Brain microvascular endothelial cell (primary cell): ENCODE results near the gene CACNG4.

ENCODE experiments used
- DNase-seq: peaks from one replicate; pipeline ENCODE4 v3.0.0-alpha.2; 2020
- H3K27ac ChIP-seq: fragments of 250-450 bp; sonication (Bioruptor Pico); 2 replicates; pipeline ENCODE4 v1.5.1; 2020; ENCODE audit warnings: mild to moderate bottlenecking, moderate library complexity
- H3K27me3 ChIP-seq: fragments of 250-450 bp; sonication (Bioruptor Pico); replicated peaks from 2 replicates; pipeline ENCODE4 v1.5.1; 2020; ENCODE audit warnings: mild to moderate bottlenecking
- H3K36me3 ChIP-seq: fragments of 250-450 bp; sonication (Bioruptor Pico); replicated peaks from 2 replicates; pipeline ENCODE4 v1.5.1; 2020; ENCODE audit warnings: mild to moderate bottlenecking
- H3K4me3 ChIP-seq: 2 replicates; pipeline ENCODE4 v1.5.1; 2011; ENCODE audit warnings: low read depth, mild to moderate bottlenecking, control low read depth, low read length, moderate library complexity
- CTCF ChIP-seq: IDR thresholded peaks from 2 replicates; pipeline ENCODE4 v1.5.1; 2011; ENCODE audit warnings: low read depth, mild to moderate bottlenecking, moderate library complexity, low read length, control low read depth, inconsistent platforms; ENCODE audit errors: missing control alignments
- in situ Hi-C: cut with HindIII; loops from 2 replicates; pipeline ENCODE4 v1.10.0; 2017; ENCODE audit warnings: low sequenced_read_pairs, low pct_ligation_motif_present

Gene CACNG4

GRCh38 chr17:66950886-66951604 is 13.5 kb upstream of the CACNG4 start:
- Histone ChIP-seq H3K27ac (no peak overlapping the region), H3K27me3 (peaks cover 2% of the 10 kb centered on the region), H3K4me3 (no peak overlapping the region), H3K36me3 (no peaks in the 10 kb centered on the region)
- no peak for TF ChIP-seq CTCF
- DNase-seq = no peak
- in situ Hi-C loops = no loop called here

DNA sequence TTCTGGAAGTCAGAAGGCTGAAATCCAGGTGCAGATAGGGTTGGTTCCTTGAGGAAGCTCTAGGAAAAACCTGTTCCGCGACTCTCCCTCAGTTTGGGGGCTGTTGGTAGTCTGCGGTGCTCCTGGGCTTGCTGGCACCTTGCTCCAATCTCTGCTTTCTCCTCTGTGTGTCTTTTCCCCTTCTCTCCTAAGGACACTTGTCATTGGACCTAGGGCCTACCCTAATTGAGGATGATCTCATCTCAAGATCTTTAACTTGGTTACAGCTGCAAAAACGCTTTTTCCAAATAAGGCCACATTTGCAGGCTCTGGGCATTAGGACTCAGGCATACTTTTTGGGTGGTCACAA is 12.9 kb upstream of the CACNG4 start:
- Histone ChIP-seq H3K27ac (no peak overlapping the region), H3K4me3 (no peak overlapping the region), H3K36me3 (no peaks in the 10 kb centered on the region), H3K27me3 (peaks cover 2% of the 10 kb centered on the region)
- in situ Hi-C loops = no loop called here
- DNase-seq = no peak
- TF ChIP-seq CTCF = no peak

GRCh38 chr17:66952031-66952524 is 12.4 kb upstream of the CACNG4 start:
- in situ Hi-C loops = no loop called here
- no peak overlapping the region for H3K27ac ChIP-seq
- no peaks in the 10 kb centered on the region for H3K36me3 ChIP-seq
- peak; percentile 80 for DNase-seq
- H3K4me3 ChIP-seq = no peak overlapping the region
- TF ChIP-seq CTCF = no peak
- H3K27me3 ChIP-seq = no peaks in the 10 kb centered on the region

GRCh38 chr17:66952681-66953629 is 11.6 kb upstream of the CACNG4 start:
- Histone ChIP-seq H3K27ac (no peak overlapping the region), H3K27me3 (no peaks in the 10 kb centered on the region), H3K4me3 (no peak overlapping the region), H3K36me3 (no peaks in the 10 kb centered on the region)
- no peak for DNase-seq
- TF ChIP-seq CTCF = no peak
- in situ Hi-C loops = no loop called here

- no peak for DNase-seq
- in situ Hi-C loops = no loop called here
- Histone ChIP-seq H3K27ac (no peak overlapping the region), H3K36me3 (no peaks in the 10 kb centered on the region), H3K27me3 (no peaks in the 10 kb centered on the region), H3K4me3 (no peak overlapping the region)
- TF ChIP-seq CTCF = no peak
Measured at GRCh38 chr17:66953630-66954020, 10.9 kb upstream of the CACNG4 start.
